ENCODE results near the gene CRIP2. TPM values are rescaled to one million over a fixed set of nuclear protein-coding genes. Genes with fewer than 3 reads are reported as not detected.

CRIP2 gene
- total and polyA plus RNA-seq, 2 donors (not counting 3 experiments of a cell fraction or from before 2014, with no cell fraction given), result 322 to 954 TPM

DNA sequence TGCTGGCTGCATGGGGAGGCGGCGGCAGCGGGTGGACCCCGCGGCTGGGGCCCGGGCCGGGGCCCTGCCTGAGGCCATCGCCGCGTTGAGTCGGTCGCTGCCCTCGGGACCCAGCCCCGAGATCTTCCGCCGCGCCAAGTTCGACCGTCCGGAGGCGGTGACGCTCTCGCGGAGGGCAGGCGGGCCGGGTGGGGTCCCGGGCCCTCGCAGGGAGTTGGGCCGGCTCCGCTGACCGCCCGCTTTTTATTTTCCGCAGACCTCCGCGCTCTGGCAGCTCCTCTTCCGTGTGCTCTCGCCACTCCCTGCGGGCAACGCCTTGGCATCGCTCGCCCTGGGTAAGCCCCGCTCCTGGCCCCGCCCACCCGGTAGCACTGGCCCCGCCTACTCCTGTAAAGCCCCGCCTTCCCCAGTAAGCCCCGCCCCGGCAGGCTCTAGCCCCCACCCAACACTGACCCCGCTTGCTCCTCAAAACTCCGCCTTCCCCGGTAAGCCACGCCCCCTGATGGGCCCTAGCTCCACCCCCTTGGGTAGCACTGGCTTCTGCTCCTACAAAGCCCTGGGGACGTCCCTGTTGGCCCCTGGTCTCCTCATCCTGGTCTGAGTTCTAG, 16.8 kb downstream of the CRIP2 start:
- peak overlapping the region; percentile 69 for H2AFZ ChIP-seq (ENCODE audit: low read depth, low read length)
- DNase-seq (ENCODE audit: low read depth, low spot score) (peak; percentile 65), FAIRE-seq (no peak)
- peak overlapping the region; percentile 35 for H3K4me2 ChIP-seq (ENCODE audit: insufficient read depth, low read length)
- ChIA-PET CTCF (interaction anchor here (1.0 to 5.1 kb wide), 4 partner anchors 10 to 120 kb away, joined by 4 to 239 read pairs (median 80); no protein-coding TSS in a partner anchor), POLR2A (no interaction called here)
- peaks cover 0 to 11% of the 10 kb centered on the region in 2 experiments for H3K27me3 ChIP-seq (ENCODE audit: control insufficient read depth in 2 of 2, insufficient read depth in 2 of 2, low read length in 2 of 2)
- no peaks in the 10 kb centered on the region for H3K9me1 ChIP-seq (replicated peaks; ENCODE audit: control insufficient read depth, extremely low read depth, insufficient read depth, low read length)
- BruUV-seq (replicated peaks), result TSS peak; percentile 53
- H3K4me1 ChIP-seq (ENCODE audit: control insufficient read depth, extremely low read depth, insufficient read depth, low read length), result peaks cover 2% of the 10 kb centered on the region
- dilution Hi-C loops (cut with MboI; ENCODE audit: extremely low pct_ligation_motif_present, low sequenced_read_pairs) (no loop called here), intact Hi-C loops (cut with micrococcal nuclease) (loop anchor here (1.0 to 5.0 kb wide), 6 partner anchors 37 to 814 kb away; partner anchors contain the start of gene BRF1)
- peak overlapping the region; percentile 83 for H3K9ac ChIP-seq (replicated peaks; ENCODE audit: extremely low read depth, insufficient read depth, low read length)
- no peaks in the 10 kb centered on the region for H3K36me3 ChIP-seq (ENCODE audit: control insufficient read depth in 2 of 2, extremely low read depth in 1 of 2, insufficient read depth in 2 of 2, low read length in 2 of 2)
- H3K79me2 ChIP-seq (ENCODE audit: control insufficient read depth, insufficient read depth, low read length), result peaks cover 3% of the 10 kb centered on the region
- H3K9me3 ChIP-seq (replicated peaks; ENCODE audit: control insufficient read depth, insufficient read depth, low read length), result no peaks in the 10 kb centered on the region
- no peaks in the 10 kb centered on the region for H4K20me1 ChIP-seq (replicated peaks; ENCODE audit: control insufficient read depth, extremely low read depth, insufficient read depth, low read length)
- peak overlapping the region; percentile 39 to 52 (median 50) for H3K4me3 ChIP-seq (replicated peaks in 1 of 3; ENCODE audit: insufficient read depth in 1 of 3, low read depth in 1 of 3, low read length in 3 of 3)
- TF ChIP-seq MAX (IDR thresholded peaks at IDR 0.05; ENCODE audit: insufficient read depth, insufficient read length), result peak; percentile 67
- no peak for TF ChIP-seq EZH2 (IDR thresholded peaks at IDR 0.05; ENCODE audit: borderline replicate concordance, low read depth, low read length, severe bottlenecking)
- TF ChIP-seq JUN (IDR thresholded peaks at IDR 0.05; ENCODE audit: borderline replicate concordance, insufficient read depth, insufficient read length, low read depth), result no peak
- TF ChIP-seq CTCF (IDR thresholded peaks at IDR 0.05; ENCODE audit: extremely low read depth in 1 of 2, insufficient read depth in 1 of 2, low read depth in 1 of 2, low read length in 2 of 2), result no peak
- TF ChIP-seq POLR2A (IDR thresholded peaks at IDR 0.05; ENCODE audit: low read depth, low read length), result peak; percentile 43
- TF ChIP-seq GATA2 (IDR thresholded peaks at IDR 0.05; ENCODE audit: insufficient read depth, insufficient read length, low read depth, low read length), result no peak
- H3K27ac ChIP-seq (ENCODE audit: insufficient read depth, low read depth, low read length), result peak overlapping the region; percentile 77

Data from endothelial cell of umbilical vein (primary cell).